Astrocyte of the cerebellum (primary cell): ENCODE data around the gene CLDN20.

Experiments
- DNase-seq: peaks from one replicate; pipeline ENCODE4 v3.0.0-alpha.2; 2011; ENCODE audit warnings: low read depth
- H3K4me3 ChIP-seq: 2 replicates; pipeline ENCODE4 v1.5.1; 2011; ENCODE audit warnings: mild to moderate bottlenecking, low read depth, low read length, moderate library complexity
- CTCF ChIP-seq: IDR thresholded peaks from 2 replicates; pipeline ENCODE4 v1.5.1; 2012; ENCODE audit warnings: low read length, low read depth, moderate library complexity, mild to moderate bottlenecking; ENCODE audit errors: missing control alignments
- in situ Hi-C: cut with HindIII; loops from 2 replicates; pipeline ENCODE4 v1.10.0; 2017; ENCODE audit warnings: low sequenced_read_pairs

CLDN20 gene

GRCh38 chr6:155259204-155259603 is 4.6 kb upstream of the CLDN20 start:
- no peak for TF ChIP-seq CTCF
- H3K4me3 ChIP-seq: no peak overlapping the region
- DNase-seq: no peak
- in situ Hi-C loops: loop anchor here (25.0 kb wide), 1 partner anchor 322 kb away; no protein-coding TSS in a partner anchor

GRCh38 chr6:155259897-155260296 is 3.9 kb upstream of the CLDN20 start:
- DNase-seq: no peak
- in situ Hi-C loops: loop anchor here (25.0 kb wide), 1 partner anchor 323 kb away; no protein-coding TSS in a partner anchor
- no peak for TF ChIP-seq CTCF
- H3K4me3 ChIP-seq: no peak overlapping the region

- no peak overlapping the region for H3K4me3 ChIP-seq
- in situ Hi-C loops: loop anchor here (25.0 kb wide), 1 partner anchor 323 kb away; no protein-coding TSS in a partner anchor
- DNase-seq: no peak
- no peak for TF ChIP-seq CTCF
These were observed 3.1 kb upstream of the CLDN20 start for GRCh38 chr6:155260686-155261085.

- TF ChIP-seq CTCF: no peak
- no peak for DNase-seq
- H3K4me3 ChIP-seq: no peak overlapping the region
- in situ Hi-C loops: loop anchor here (25.0 kb wide), 1 partner anchor 324 kb away; no protein-coding TSS in a partner anchor
These were observed 2.5 kb upstream of the CLDN20 start for GRCh38 chr6:155261111-155261900.

GRCh38 chr6:155262655-155263054 is 1.2 kb upstream of the CLDN20 start:
- H3K4me3 ChIP-seq: no peak overlapping the region
- in situ Hi-C loops: loop anchor here (25.0 kb wide), 1 partner anchor 325 kb away; no protein-coding TSS in a partner anchor
- no peak for TF ChIP-seq CTCF
- DNase-seq: no peak

- in situ Hi-C loops: loop anchor here (25.0 kb wide), 1 partner anchor 328 kb away; no protein-coding TSS in a partner anchor
- DNase-seq: no peak
- H3K4me3 ChIP-seq: no peak overlapping the region
- no peak for TF ChIP-seq CTCF
These were observed 994 bp downstream of the CLDN20 start for GRCh38 chr6:155264693-155265320.
